Measurements from ENCODE around the gene OVCH1. TPM values are rescaled to one million over a fixed set of nuclear protein-coding genes. Genes with fewer than 3 reads are reported as not detected.

OVCH1 gene
- total RNA-seq, 1 experiment from 2014 or later = not detected

- no peaks in the 10 kb centered on the region for H3K36me3 Mint-ChIP-seq (ENCODE audit: insufficient read depth in 1 of 3, low read depth in 3 of 3)
- DNase-seq = no peak
- Histone ChIP-seq H2BK5ac (ENCODE audit: insufficient read length, low read length) (no peak overlapping the region), H3K9ac (ENCODE audit: extremely low read depth, insufficient read length, low read length) (no peak overlapping the region), H3K4me2 (ENCODE audit: insufficient read depth, insufficient read length, low read length) (no peak overlapping the region), H4K8ac (replicated peaks; ENCODE audit: insufficient read length, low read depth, low read length) (no peak overlapping the region), H2BK120ac (ENCODE audit: low read depth, low read length, poor library complexity, severe bottlenecking) (no peak overlapping the region), H3K4me1 (ENCODE audit: insufficient read depth, low read length) (no peaks in the 10 kb centered on the region), H3K79me1 (ENCODE audit: insufficient read depth, low read depth, low read length, poor library complexity, severe bottlenecking) (no peaks in the 10 kb centered on the region), H2AK5ac (ENCODE audit: insufficient read length, low read length) (no peak overlapping the region), H3K14ac (ENCODE audit: insufficient read depth, low read length) (no peak overlapping the region), H3K79me2 (ENCODE audit: insufficient read depth, low read length) (no peaks in the 10 kb centered on the region), H3K23ac (ENCODE audit: insufficient read length, low read depth, low read length) (no peak overlapping the region), H4K5ac (ENCODE audit: insufficient read length, low read depth, low read length) (no peak overlapping the region), H3K27ac (ENCODE audit: insufficient read length, low read depth, low read length) (no peak overlapping the region), H3T11ph (ENCODE audit: low read length) (no peak overlapping the region), H3K27me3 (ENCODE audit: insufficient read depth, low read length) (no peaks in the 10 kb centered on the region), H3K23me2 (ENCODE audit: insufficient read length, low read depth, low read length, poor library complexity, severe bottlenecking) (no peaks in the 10 kb centered on the region), H3K9me3 (ENCODE audit: control insufficient read depth, low read depth, low read length) (no peaks in the 10 kb centered on the region), H3K56ac (ENCODE audit: insufficient read length, low read depth, low read length) (no peak overlapping the region), H3K4ac (ENCODE audit: low read depth, low read length) (no peak overlapping the region), H2BK12ac (ENCODE audit: insufficient read length, low read depth, low read length) (no peak overlapping the region), H3K18ac (ENCODE audit: insufficient read length, low read depth, low read length) (no peak overlapping the region), H2AFZ (ENCODE audit: low read length) (no peak overlapping the region), H4K91ac (ENCODE audit: insufficient read length, low read depth, low read length) (no peak overlapping the region), H2BK20ac (ENCODE audit: low read depth, low read length, poor library complexity, severe bottlenecking) (no peak overlapping the region), H4K20me1 (ENCODE audit: control insufficient read depth, insufficient read depth, insufficient read length) (no peaks in the 10 kb centered on the region), H2BK15ac (ENCODE audit: low read depth, low read length) (no peak overlapping the region)
- no CpG with 5 or more reads among the region's 2 CpGs for WGBS (ENCODE audit: extremely low coverage, insufficient read length, low lambda C conversion rate)
- no peaks in the 10 kb centered on the region; a peak in 1 of 5 replicates for H3K9me3 Mint-ChIP-seq
- H3K4me1 Mint-ChIP-seq = no peaks in the 10 kb centered on the region
- no peak overlapping the region for H3K4me3 Mint-ChIP-seq
- H3K27me3 Mint-ChIP-seq (ENCODE audit: low read depth) = peaks cover 2% of the 10 kb centered on the region; the same call in 1 of the 2 replicates
- H3K27ac Mint-ChIP-seq = no peak overlapping the region
- TF ChIP-seq CTCF (conservative IDR thresholded peaks at IDR 0.05) = no peak
Measured at GRCh38 chr12:29451888-29452287, 45.6 kb downstream of the OVCH1 start.
